B cell (primary cell): ENCODE results near the gene RNF212. TPM values are rescaled to one million over a fixed set of nuclear protein-coding genes. Genes with fewer than 3 reads are reported as not detected.

Source experiments
- ATAC-seq: fragments of 200-7000 bp; cut with Tn5 transposase; one replicate; pipeline ENCODE4 v1.10.0; 2021; ENCODE audit warnings: low read depth, mild to moderate bottlenecking, moderate number of reproducible peaks, moderate library complexity
- CTCF ChIA-PET: fragments of 350-600 bp; sonication (Branson Sonifier 250); formaldehyde crosslinking; loops from one replicate; lab custom pipeline; 2021; ENCODE audit warnings: antibody characterized with exemption, inconsistent platforms; lab: Charles Lee
- POLR2A ChIA-PET: fragments of 350-600 bp; sonication (Branson Sonifier 250); formaldehyde crosslinking; loops from one replicate; lab custom pipeline; 2021; ENCODE audit warnings: antibody characterized with exemption; lab: Charles Lee
- DNase-seq: peaks from one replicate; pipeline ENCODE4 v3.0.0; 2013
- H2AFZ ChIP-seq: 2 replicates; pipeline ENCODE4 v1.6.1; 2012; ENCODE audit warnings: mild to moderate bottlenecking, low read depth, low read length; ENCODE audit not compliant: insufficient read depth, poor library complexity, severe bottlenecking
- H3K27ac ChIP-seq, 2 donors: 1 replicate in 1 of 2; 2 replicates in 1 of 2; pipeline ENCODE4 v1.5.1; 2012 to 2013; ENCODE audit warnings: low read length in 2 of 2, mild to moderate bottlenecking in 2 of 2, moderate library complexity in 1 of 2
- H3K27me3 ChIP-seq, 4 experiments: fragments of 200-600 bp in 1 of 4; sonication (generic) in 1 of 4; replicated peaks in 1 of 4; 1 replicate in 2 of 4; 2 replicates in 2 of 4; pipeline versions ENCODE4 v1.6.1 to v1.7.0; 2013 to 2016; ENCODE audit warnings: low read length in 3 of 4, mild to moderate bottlenecking in 2 of 4, mixed read lengths in 1 of 4, moderate library complexity in 1 of 4; ENCODE audit not compliant: insufficient read depth in 4 of 4, control insufficient read depth in 3 of 4; ENCODE audit errors: control extremely low read depth in 1 of 4
- H3K36me3 ChIP-seq, 2 experiments: replicated peaks in 1 of 2; 1 replicate in 1 of 2; 2 replicates in 1 of 2; pipeline versions ENCODE4 v1.6.1 to v1.7.1; 2013; ENCODE audit warnings: low read length in 1 of 2; ENCODE audit not compliant: insufficient read depth in 2 of 2, control insufficient read depth in 1 of 2; ENCODE audit errors: control extremely low read depth in 1 of 2, extremely low read depth in 1 of 2
- H3K4me1 ChIP-seq, 2 donors: fragments of 200-600 bp in 1 of 2; sonication (generic) in 1 of 2; 1 replicate in 1 of 2; 2 replicates in 1 of 2; pipeline versions ENCODE4 v1.5.1 to v1.6.1; 2013 to 2017; ENCODE audit warnings: low read length in 2 of 2; ENCODE audit not compliant: control insufficient read depth in 2 of 2, insufficient read depth in 2 of 2
- H3K4me2 ChIP-seq: replicated peaks from 2 replicates; pipeline ENCODE3; 2012; ENCODE audit warnings: mild to moderate bottlenecking, low read depth, low read length; ENCODE audit not compliant: poor library complexity, severe bottlenecking
- H3K4me3 ChIP-seq, 5 experiments: fragments of 200-600 bp in 1 of 5; sonication (generic) in 1 of 5; 1 replicate in 3 of 5; 2 replicates in 2 of 5; pipeline versions ENCODE4 v1.5.1 to v1.7.0; 2011 to 2016; ENCODE audit warnings: low read length in 4 of 5, mild to moderate bottlenecking in 4 of 5, low read depth in 2 of 5, control low read depth in 1 of 5, moderate library complexity in 1 of 5; ENCODE audit not compliant: insufficient read depth in 1 of 5; ENCODE audit errors: control extremely low read depth in 1 of 5, extremely low read depth in 1 of 5
- H3K79me2 ChIP-seq: fragments of 200-600 bp; sonication (generic); one replicate; pipeline ENCODE4 v1.6.0; 2016; ENCODE audit warnings: low read length; ENCODE audit not compliant: control insufficient read depth, insufficient read depth
- H3K9ac ChIP-seq: fragments of 200-600 bp; sonication (generic); 2 replicates; pipeline ENCODE4 v1.6.1; 2017; ENCODE audit warnings: mild to moderate bottlenecking, low read length, moderate library complexity
- H3K9me3 ChIP-seq, 3 donors: one replicate each; pipeline versions ENCODE4 v1.6.1 to v1.7.1; 2013; ENCODE audit warnings: low read length in 2 of 3; ENCODE audit not compliant: control insufficient read depth in 2 of 3, insufficient read depth in 1 of 3; ENCODE audit errors: control extremely low read depth in 1 of 3
- H4K20me1 ChIP-seq: 2 replicates; pipeline ENCODE4 v1.6.0; 2012; ENCODE audit warnings: mild to moderate bottlenecking, low read length; ENCODE audit not compliant: insufficient read depth, control insufficient read depth, poor library complexity, severe bottlenecking
- H3K27ac Mint-ChIP-seq: one replicate; pipeline ENCODE4 v1.8.0; 2021; ENCODE audit warnings: mixed read lengths
- H3K27me3 Mint-ChIP-seq: one replicate; pipeline ENCODE4 v1.8.0; 2021; ENCODE audit warnings: mixed read lengths
- H3K4me1 Mint-ChIP-seq: one replicate; pipeline ENCODE4 v1.8.0; 2021; ENCODE audit warnings: mixed read lengths
- H3K4me3 Mint-ChIP-seq: one replicate; pipeline ENCODE4 v1.8.0; 2021; ENCODE audit warnings: mixed read lengths
- H3K9me3 Mint-ChIP-seq: one replicate; pipeline ENCODE4 v1.8.0; 2022; ENCODE audit warnings: mixed read lengths; ENCODE audit not compliant: insufficient read depth
- CTCF ChIP-seq: fragments of 200-600 bp; IDR thresholded peaks from one replicate; pipeline ENCODE4 v1.8.0; 2022; ENCODE audit warnings: antibody characterized with exemption, mild to moderate bottlenecking
- EZH2 ChIP-seq: IDR thresholded peaks from 2 replicates; pipeline ENCODE4 v1.6.1; 2012; ENCODE audit warnings: borderline replicate concordance, low read depth, mild to moderate bottlenecking, moderate library complexity, low read length; ENCODE audit not compliant: insufficient read depth, poor library complexity, severe bottlenecking
- WGBS: methylation state at CpG from one replicate; pipeline ENCODE4 v1.1.5; 2013; ENCODE audit warnings: missing lambda C conversion rate; ENCODE audit not compliant: insufficient coverage; 5-methylcytosine and 5-hydroxymethylcytosine counted together
- intact Hi-C: fragments of 100-400 bp; cut with micrococcal nuclease; formaldehyde crosslinking; loops from one replicate; pipeline ENCODE4 v1.10.0; 2022
- polyA plus RNA-seq: library from polyadenylated mRNA; depleted of rRNA; stranded (reverse); fragments of >200 nt; gene quantifications from 2 replicates; pipeline ENCODE4 v1.2.3, GENCODE V29; 2012
- total RNA-seq, 2 donors: library from RNA; stranded (reverse); fragments of 120-200 nt in 1 of 2; gene quantifications; 1 replicate in 1 of 2; 2 replicates in 1 of 2; pipeline versions ENCODE4 v1.2.3 to v1.2.4, GENCODE V29; 2013 to 2022

RNF212 gene
- total and polyA plus RNA-seq, 2 donors (not counting 1 experiment from before 2014, with no cell fraction given) = 2.1 to 5.9 TPM

GRCh38 chr4:1085404-1085799 lies 28.0 kb downstream of the RNF212 start:
- H3K36me3 ChIP-seq = no peaks in the 10 kb centered on the region
- 84% methylated on average over 7 of the region's 7 CpGs for whole genome bisulfite sequencing
- no peak overlapping the region for H3K4me3 Mint-ChIP-seq

More at GRCh38 chr4:1085404-1085799, 28.0 kb downstream of the RNF212 start:
- DNase-seq = no peak
- Histone ChIP-seq H3K9me3 (peaks cover 0 to 33% (median 13%) of the 10 kb centered on the region in 3 donors), H2AFZ (no peak overlapping the region), H4K20me1 (no peaks in the 10 kb centered on the region), H3K79me2 (no peaks in the 10 kb centered on the region), H3K4me3 (no peak overlapping the region), H3K4me1 (peaks cover 13 to 15% of the 10 kb centered on the region in 2 donors), H3K27me3 (peaks cover 0 to 12% (median 0%) of the 10 kb centered on the region in 4 experiments), H3K9ac (no peak overlapping the region), H3K27ac (no peak overlapping the region), H3K4me2 (no peak overlapping the region)
- Mint-ChIP-seq H3K27ac (no peak overlapping the region), H3K4me1 (peaks cover 18% of the 10 kb centered on the region), H3K9me3 (peaks cover 13% of the 10 kb centered on the region), H3K27me3 (peaks cover 34% of the 10 kb centered on the region)
- ChIA-PET CTCF (no interaction called here), POLR2A (no interaction called here)
- intact Hi-C loops = no loop called here
- no peak for ATAC-seq
- TF ChIP-seq EZH2 (no peak), CTCF (no peak)
